ENCODE data around the gene SLC26A3. TPM values are rescaled to one million over a fixed set of nuclear protein-coding genes. Genes with fewer than 3 reads are reported as not detected.
"Not testable (repeated sequence)": the region's sequence is repeated elsewhere in the genome, so short reads cannot be mapped to it uniquely, and the experiment has no call there.

The SLC26A3 gene
- 1 to 10 TPM in 1 of 2 donors, not detected in 1; 1.1 TPM for total RNA-seq
- 1.3 TPM for polyA plus RNA-seq (ENCODE audit: insufficient read depth, low read depth, low replicate concordance)
- long read RNA-seq, donor 1 = 0 reads
- long read RNA-seq, donor 2 = 0 reads

GRCh38 chr7:107803009-107803610 is at the start of gene SLC26A3:
Gene SLC26A3 (minus strand): TSS chr7:107803223. CDS start chr7:107794509, 8,714 bp downstream.
- DNase-seq = no peak
- intact Hi-C loops (cut with DNase I; ENCODE audit: low total_unique reads) = no loop called here
- WGBS, 2 donors = 78 to 84% methylated on average over 2 of the region's 2 CpGs

GRCh38 chr7:107850643-107851042 is 47.6 kb upstream of the SLC26A3 start:
- DNase-seq = no peak
- WGBS, 2 donors = 57 to 67% methylated on average over 1 of the region's 1 CpG

More at GRCh38 chr7:107803009-107803610, at the start of gene SLC26A3:
- H3K4me3 ChIP-seq = no peak within 1 kb of the TSS
- no peak within 1 kb of the TSS for H3K27ac ChIP-seq
- H3K9me3 ChIP-seq = no peaks in the 10 kb centered on the region
- H3K27me3 ChIP-seq = no peaks in the 10 kb centered on the region
- no peak for TF ChIP-seq CTCF (IDR thresholded peaks at IDR 0.05)
- no peak for TF ChIP-seq POLR2A (IDR thresholded peaks at IDR 0.05)
- H3K36me3 ChIP-seq (ENCODE audit: low read depth, missing control alignments) = no peaks in the 10 kb centered on the region
- H3K4me1 ChIP-seq = no peaks in the 10 kb centered on the region

GRCh38 chr7:107850216-107850615 is 47.2 kb upstream of the SLC26A3 start:
- intact Hi-C loops (cut with DNase I; ENCODE audit: low total_unique reads) = no loop called here
- Histone ChIP-seq H3K27ac (no peak overlapping the region), H3K36me3 (ENCODE audit: low read depth, missing control alignments) (no peaks in the 10 kb centered on the region), H3K4me3 (no peak overlapping the region), H3K4me1 (no peaks in the 10 kb centered on the region), H3K9me3 (no peaks in the 10 kb centered on the region), H3K27me3 (no peaks in the 10 kb centered on the region)
- WGBS, 2 donors = 90 to 92% methylated on average over 4 of the region's 4 CpGs
- no peak for TF ChIP-seq CTCF (IDR thresholded peaks at IDR 0.05)
- no peak for DNase-seq

More at GRCh38 chr7:107850643-107851042, 47.6 kb upstream of the SLC26A3 start:
- intact Hi-C loops (cut with DNase I; ENCODE audit: low total_unique reads) = no loop called here
- TF ChIP-seq CTCF (IDR thresholded peaks at IDR 0.05) (no peak), POLR2A (IDR thresholded peaks at IDR 0.05) (no peak)
- Histone ChIP-seq H3K27ac (no peak overlapping the region), H3K4me3 (no peak overlapping the region), H3K9me3 (no peaks in the 10 kb centered on the region), H3K27me3 (no peaks in the 10 kb centered on the region), H3K36me3 (ENCODE audit: low read depth, missing control alignments) (no peaks in the 10 kb centered on the region), H3K4me1 (no peaks in the 10 kb centered on the region)

- H3K4me1 ChIP-seq; H3K9me3 ChIP-seq; H3K27me3 ChIP-seq; DNase-seq; H3K4me3 ChIP-seq; H3K27ac ChIP-seq; H3K36me3 ChIP-seq (ENCODE audit: low read depth, missing control alignments); intact Hi-C loops (cut with DNase I; ENCODE audit: low total_unique reads): not testable (repeated sequence)
- WGBS, 2 donors = 75 to 85% methylated on average over 4 to 7 of the region's 31 CpGs
Observed at GRCh38 chr7:107848211-107848610, 45.2 kb upstream of the SLC26A3 start.

- not testable (repeated sequence) for H3K27ac ChIP-seq, H3K9me3 ChIP-seq
- 62 to 69% methylated on average over 11 to 15 of the region's 20 CpGs for WGBS, 2 donors
Observed at GRCh38 chr7:107847836-107848175, 44.8 kb upstream of the SLC26A3 start.

More at GRCh38 chr7:107847836-107848175, 44.8 kb upstream of the SLC26A3 start:
- H3K4me1 ChIP-seq; DNase-seq; intact Hi-C loops (cut with DNase I; ENCODE audit: low total_unique reads); H3K27me3 ChIP-seq; H3K4me3 ChIP-seq; H3K36me3 ChIP-seq (ENCODE audit: low read depth, missing control alignments): not testable (repeated sequence)

Data from testis (tissue), 5 donors.